IMR-90 (cell line): ENCODE measurements around the gene PDS5B. TPM values are rescaled to one million over a fixed set of nuclear protein-coding genes. Genes with fewer than 3 reads are reported as not detected.

Source experiments
- ATAC-seq: fragments of 200-7000 bp; cut with Tn5 transposase; 2 replicates; pipeline ENCODE4 v1.9.1; 2020; ENCODE audit warnings: low read depth, mild to moderate bottlenecking, moderate library complexity
- BruUV-seq: library from RNA; stranded (reverse); fragments of 400-500 nt; replicated peaks from 2 replicates; lab custom pipeline; 2021; lab: Mats Ljungman, UMichigan
- CTCF ChIA-PET: fragments of 300-600 bp; formaldehyde crosslinking; extraction: SDS; loops from one replicate; lab custom pipeline; 2021; ENCODE audit warnings: antibody characterized with exemption; lab: Yijun Ruan, JAX
- POLR2A ChIA-PET: fragments of 300-600 bp; sonication (Branson Sonifier 250); formaldehyde crosslinking; loops from one replicate; lab custom pipeline; 2022; ENCODE audit warnings: antibody characterized with exemption; ENCODE audit not compliant: unreplicated experiment; lab: Charles Lee
- DNase-seq: peaks from one replicate; pipeline ENCODE4 v3.0.0; 2013
- H2AFZ ChIP-seq: replicated peaks from 2 replicates; pipeline ENCODE3; 2013; ENCODE audit warnings: low read length, mild to moderate bottlenecking; ENCODE audit not compliant: poor library complexity
- H2AK5ac ChIP-seq: 2 replicates; pipeline ENCODE4 v1.6.1; 2013; ENCODE audit warnings: low read depth, low read length, inconsistent platforms
- H2AK9ac ChIP-seq: replicated peaks from 2 replicates; pipeline ENCODE3; 2013; ENCODE audit warnings: mild to moderate bottlenecking, low read depth, low read length, moderate library complexity; ENCODE audit not compliant: poor library complexity
- H2BK120ac ChIP-seq: 2 replicates; pipeline ENCODE4 v1.6.1; 2013; ENCODE audit warnings: low read depth, low read length, inconsistent platforms
- H2BK15ac ChIP-seq: 3 replicates; pipeline ENCODE4 v1.6.1; 2013; ENCODE audit warnings: low read depth, low read length, inconsistent platforms
- H2BK20ac ChIP-seq: 2 replicates; pipeline ENCODE4 v1.6.1; 2013; ENCODE audit warnings: low read depth, mild to moderate bottlenecking, inconsistent platforms, low read length, moderate library complexity
- H2BK5ac ChIP-seq: 2 replicates; pipeline ENCODE4 v1.6.1; 2013; ENCODE audit warnings: mild to moderate bottlenecking, low read depth, low read length, inconsistent platforms; ENCODE audit not compliant: poor library complexity, severe bottlenecking
- H3K14ac ChIP-seq: replicated peaks from 2 replicates; pipeline ENCODE4 v1.6.1; 2013; ENCODE audit warnings: low read depth, low read length, inconsistent platforms
- H3K18ac ChIP-seq: 2 replicates; pipeline ENCODE4 v1.6.1; 2013; ENCODE audit warnings: low read depth, low read length, control low read depth
- H3K23ac ChIP-seq: 2 replicates; pipeline ENCODE4 v1.6.1; 2013; ENCODE audit warnings: low read depth, low read length, inconsistent platforms
- H3K27ac ChIP-seq: 2 replicates; pipeline ENCODE4 v1.5.1; 2013; ENCODE audit warnings: mild to moderate bottlenecking, control low read depth, low read length; ENCODE audit not compliant: insufficient read depth
- H3K27me3 ChIP-seq: 2 replicates; pipeline ENCODE4 v1.6.1; 2013; ENCODE audit warnings: low read length; ENCODE audit not compliant: control insufficient read depth, insufficient read depth
- H3K36me3 ChIP-seq: 2 replicates; pipeline ENCODE4 v1.6.1; 2013; ENCODE audit warnings: low read length, mixed read lengths; ENCODE audit not compliant: control insufficient read depth, insufficient read depth
- H3K4ac ChIP-seq: 2 replicates; pipeline ENCODE4 v1.6.1; 2013; ENCODE audit warnings: low read depth, low read length, inconsistent platforms
- H3K4me1 ChIP-seq: 2 replicates; pipeline ENCODE4 v1.6.1; 2013; ENCODE audit warnings: low read length, mixed read lengths; ENCODE audit not compliant: control insufficient read depth, insufficient read depth
- H3K4me2 ChIP-seq: 2 replicates; pipeline ENCODE4 v1.6.1; 2013; ENCODE audit warnings: low read depth, mild to moderate bottlenecking, control low read depth, low read length, moderate library complexity
- H3K4me3 ChIP-seq: 2 replicates; pipeline ENCODE4 v1.5.1; 2013; ENCODE audit warnings: low read depth, mild to moderate bottlenecking, control low read depth, low read length, moderate library complexity; ENCODE audit not compliant: insufficient read depth
- H3K56ac ChIP-seq: 2 replicates; pipeline ENCODE4 v1.6.1; 2013; ENCODE audit warnings: low read length, inconsistent platforms; ENCODE audit not compliant: insufficient read depth; ENCODE audit errors: extremely low read depth
- H3K79me1 ChIP-seq, 2 experiments: 2 replicates each; pipeline ENCODE4 v1.6.1; 2013; ENCODE audit warnings: low read length in 2 of 2, inconsistent platforms in 1 of 2, low read depth in 1 of 2
- H3K9ac ChIP-seq: 2 replicates; pipeline ENCODE4 v1.6.1; 2013; ENCODE audit warnings: low read depth, low read length, control low read depth
- H3K9me1 ChIP-seq: 2 replicates; pipeline ENCODE4 v1.6.1; 2013; ENCODE audit warnings: low read length, inconsistent platforms; ENCODE audit not compliant: insufficient read depth
- H3K9me3 ChIP-seq: 2 replicates; pipeline ENCODE4 v1.6.1; 2013; ENCODE audit warnings: low read length; ENCODE audit not compliant: control insufficient read depth, insufficient read depth
- H4K20me1 ChIP-seq: 2 replicates; pipeline ENCODE4 v1.6.1; 2013; ENCODE audit warnings: low read length, inconsistent platforms; ENCODE audit not compliant: insufficient read depth
- H4K5ac ChIP-seq: 2 replicates; pipeline ENCODE4 v1.6.1; 2013; ENCODE audit warnings: mild to moderate bottlenecking, low read depth, low read length, control low read depth
- H4K8ac ChIP-seq, 2 experiments: 2 replicates each; pipeline ENCODE4 v1.6.1; 2013; ENCODE audit warnings: low read depth in 2 of 2, low read length in 2 of 2, control low read depth in 1 of 2, inconsistent platforms in 1 of 2
- H4K91ac ChIP-seq: 2 replicates; pipeline ENCODE4 v1.6.1; 2013; ENCODE audit warnings: low read depth, low read length, inconsistent platforms; ENCODE audit not compliant: insufficient read depth
- BHLHE40 ChIP-seq: fragments of 150-350 bp; IDR thresholded peaks from 2 replicates; pipeline ENCODE4 v1.6.1; 2016; ENCODE audit warnings: mild to moderate bottlenecking, low read depth, low read length
- FOS ChIP-seq: fragments of 150-350 bp; IDR thresholded peaks from 2 replicates; pipeline ENCODE4 v1.6.1; 2016; ENCODE audit warnings: low read depth, low read length
- MAFK ChIP-seq: IDR thresholded peaks from 2 replicates; pipeline ENCODE4 v1.6.1; 2012; ENCODE audit warnings: low read depth, low read length, improper control_type of control experiment
- MAZ ChIP-seq: IDR thresholded peaks from 2 replicates; pipeline ENCODE4 v1.6.1; 2012; ENCODE audit warnings: low read depth, mild to moderate bottlenecking, low read length, improper control_type of control experiment, moderate library complexity, borderline replicate concordance
- MXI1 ChIP-seq: IDR thresholded peaks from 2 replicates; pipeline ENCODE4 v1.6.1; 2012; ENCODE audit warnings: low read depth, mild to moderate bottlenecking, low read length, moderate library complexity, borderline replicate concordance
- NFE2L2 ChIP-seq: fragments of 150-350 bp; IDR thresholded peaks from 2 replicates; pipeline ENCODE4 v1.6.1; 2016; ENCODE audit warnings: low read depth, mild to moderate bottlenecking, low read length
- POLR2A ChIP-seq: IDR thresholded peaks from 2 replicates; pipeline ENCODE4 v1.6.1; 2012; ENCODE audit warnings: mild to moderate bottlenecking, low read depth, low read length
- RAD21 ChIP-seq: IDR thresholded peaks from 2 replicates; pipeline ENCODE4 v1.6.1; 2012; ENCODE audit warnings: low read length, improper control_type of control experiment
- RCOR1 ChIP-seq: IDR thresholded peaks from 2 replicates; pipeline ENCODE4 v1.6.1; 2012; ENCODE audit warnings: mild to moderate bottlenecking, low read length, improper control_type of control experiment; ENCODE audit not compliant: insufficient replicate concordance
- SMC3 ChIP-seq: fragments of 150-350 bp; IDR thresholded peaks from 2 replicates; pipeline ENCODE4 v1.6.1; 2016; ENCODE audit warnings: low read depth, mild to moderate bottlenecking, antibody characterized with exemption, low read length, moderate library complexity
- WGBS, 2 experiments: methylation state at CpG; one replicate each; pipeline versions ENCODE4 v1.1.5 to v1.1.7; 2013; ENCODE audit warnings: missing lambda C conversion rate in 2 of 2; ENCODE audit not compliant: insufficient read length in 1 of 2; ENCODE audit errors: extremely low coverage in 2 of 2; 5-methylcytosine and 5-hydroxymethylcytosine counted together
- dilution Hi-C: fragments of 300-500 bp; cut with HindIII; formaldehyde crosslinking; loops from one replicate; pipeline ENCODE4 v1.14.3; 2018; ENCODE audit warnings: low sequenced_read_pairs; ENCODE audit not compliant: unreplicated experiment
- in situ Hi-C: fragments of 300-500 bp; cut with MboI; formaldehyde crosslinking; loops from 3 replicates; pipeline ENCODE4 v1.14.3; 2019; ENCODE audit warnings: low sequenced_read_pairs, inconsistent platforms, mixed read lengths
- intact Hi-C: fragments of 100-400 bp; cut with micrococcal nuclease; formaldehyde crosslinking; loops from 2 replicates; pipeline ENCODE4 v1.10.0; 2022
- polyA plus RNA-seq, 3 experiments: library from polyadenylated mRNA; depleted of rRNA; stranded (reverse); fragments of >200 nt; gene quantifications; 2 replicates each; pipeline ENCODE4 v1.2.3, GENCODE V29; 2012; ENCODE audit warnings: low replicate concordance in 1 of 3
- total RNA-seq: library from RNA; depleted of rRNA; stranded (reverse); fragments of >200 nt; gene quantifications from 2 replicates; pipeline ENCODE4 v1.2.3, GENCODE V29; 2012
- TF ChIP-seq, protein P1 (sequence below): conservative IDR thresholded peaks from 2 replicates; pipeline ENCODE4 v1.5.1; 2012; ENCODE audit warnings: mild to moderate bottlenecking, low read depth, low read length, improper control_type of control experiment
- TF ChIP-seq, protein P2 (sequence below): fragments of 150-350 bp; IDR thresholded peaks from 2 replicates; pipeline ENCODE4 v1.6.1; 2017; ENCODE audit warnings: mild to moderate bottlenecking, antibody characterized with exemption, low read length, low read depth

PDS5B gene
- total and polyA plus RNA-seq, 2 of the 4 experiments (the other 2 are of a cell fraction) = 6.2 to 20.1 TPM

- H3K27me3 ChIP-seq = no peaks in the 10 kb centered on the region; the same call in 1 of the 2 replicates
- DNase-seq = no peak
- no peak overlapping the region for H2AK9ac ChIP-seq
- no peak overlapping the region for H4K5ac ChIP-seq
- no peak overlapping the region for H3K4me2 ChIP-seq
- H3K56ac ChIP-seq = no peak overlapping the region
- H3K4me1 ChIP-seq = no peaks in the 10 kb centered on the region
- ChIA-PET POLR2A (interaction anchor here (0.7 kb wide), 1 partner anchor 112 kb away, joined by 5 read pairs; no protein-coding TSS in a partner anchor), CTCF (no interaction called here)
- WGBS, 2 experiments = no CpG with 5 or more reads among the region's 1 CpG
- H2BK120ac ChIP-seq = no peak overlapping the region
- H2BK5ac ChIP-seq = no peak overlapping the region
- no peaks in the 10 kb centered on the region for H3K9me3 ChIP-seq
- H3K14ac ChIP-seq = no peak overlapping the region
- H4K91ac ChIP-seq = no peak overlapping the region
- no TSS peak for BruUV-seq
- no peak overlapping the region for H2BK20ac ChIP-seq
- in situ Hi-C loops = no loop called here
- intact Hi-C loops = no loop called here
- H3K9me1 ChIP-seq = no peaks in the 10 kb centered on the region
- H4K20me1 ChIP-seq = no peaks in the 10 kb centered on the region
- no peak overlapping the region for H2AFZ ChIP-seq
- ATAC-seq = no peak
- TF ChIP-seq MAFK = no peak
- TF ChIP-seq SMC3 = no peak
- no peak for TF ChIP-seq NFE2L2
- no peak for TF ChIP-seq POLR2A
- TF ChIP-seq FOS = no peak
- TF ChIP-seq MXI1 = no peak
- no peak for TF ChIP-seq BHLHE40
- TF ChIP-seq, protein P1, sequence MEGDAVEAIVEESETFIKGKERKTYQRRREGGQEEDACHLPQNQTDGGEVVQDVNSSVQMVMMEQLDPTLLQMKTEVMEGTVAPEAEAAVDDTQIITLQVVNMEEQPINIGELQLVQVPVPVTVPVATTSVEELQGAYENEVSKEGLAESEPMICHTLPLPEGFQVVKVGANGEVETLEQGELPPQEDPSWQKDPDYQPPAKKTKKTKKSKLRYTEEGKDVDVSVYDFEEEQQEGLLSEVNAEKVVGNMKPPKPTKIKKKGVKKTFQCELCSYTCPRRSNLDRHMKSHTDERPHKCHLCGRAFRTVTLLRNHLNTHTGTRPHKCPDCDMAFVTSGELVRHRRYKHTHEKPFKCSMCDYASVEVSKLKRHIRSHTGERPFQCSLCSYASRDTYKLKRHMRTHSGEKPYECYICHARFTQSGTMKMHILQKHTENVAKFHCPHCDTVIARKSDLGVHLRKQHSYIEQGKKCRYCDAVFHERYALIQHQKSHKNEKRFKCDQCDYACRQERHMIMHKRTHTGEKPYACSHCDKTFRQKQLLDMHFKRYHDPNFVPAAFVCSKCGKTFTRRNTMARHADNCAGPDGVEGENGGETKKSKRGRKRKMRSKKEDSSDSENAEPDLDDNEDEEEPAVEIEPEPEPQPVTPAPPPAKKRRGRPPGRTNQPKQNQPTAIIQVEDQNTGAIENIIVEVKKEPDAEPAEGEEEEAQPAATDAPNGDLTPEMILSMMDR = no peak
- no peak for TF ChIP-seq MAZ
- no peak for TF ChIP-seq RCOR1
- TF ChIP-seq, protein P2, sequence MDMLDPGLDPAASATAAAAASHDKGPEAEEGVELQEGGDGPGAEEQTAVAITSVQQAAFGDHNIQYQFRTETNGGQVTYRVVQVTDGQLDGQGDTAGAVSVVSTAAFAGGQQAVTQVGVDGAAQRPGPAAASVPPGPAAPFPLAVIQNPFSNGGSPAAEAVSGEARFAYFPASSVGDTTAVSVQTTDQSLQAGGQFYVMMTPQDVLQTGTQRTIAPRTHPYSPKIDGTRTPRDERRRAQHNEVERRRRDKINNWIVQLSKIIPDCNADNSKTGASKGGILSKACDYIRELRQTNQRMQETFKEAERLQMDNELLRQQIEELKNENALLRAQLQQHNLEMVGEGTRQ = no peak
- no peak for TF ChIP-seq RAD21
- no peak overlapping the region for H4K8ac ChIP-seq
- no peaks in the 10 kb centered on the region for H3K79me1 ChIP-seq
- no peak overlapping the region for H3K4ac ChIP-seq
- H3K4me3 ChIP-seq = no peak overlapping the region
- dilution Hi-C loops = no loop called here
- H3K27ac ChIP-seq = no peak overlapping the region
- no peak overlapping the region; the same call in 1 of the 2 replicates for H3K23ac ChIP-seq
- no peak overlapping the region for H2BK15ac ChIP-seq
- H2AK5ac ChIP-seq = no peak overlapping the region
- H3K9ac ChIP-seq = no peak overlapping the region
- H3K18ac ChIP-seq = no peak overlapping the region
- no peaks in the 10 kb centered on the region for H3K36me3 ChIP-seq
Observed at GRCh38 chr13:32553720-32554119, 32.5 kb upstream of the PDS5B start.
